ENCODE data around the gene SCRN1. TPM values are rescaled to one million over a fixed set of nuclear protein-coding genes. Genes with fewer than 3 reads are reported as not detected.

Gene SCRN1
- total RNA-seq, 1 donor from 2014 or later, result 36.1 TPM

DNA sequence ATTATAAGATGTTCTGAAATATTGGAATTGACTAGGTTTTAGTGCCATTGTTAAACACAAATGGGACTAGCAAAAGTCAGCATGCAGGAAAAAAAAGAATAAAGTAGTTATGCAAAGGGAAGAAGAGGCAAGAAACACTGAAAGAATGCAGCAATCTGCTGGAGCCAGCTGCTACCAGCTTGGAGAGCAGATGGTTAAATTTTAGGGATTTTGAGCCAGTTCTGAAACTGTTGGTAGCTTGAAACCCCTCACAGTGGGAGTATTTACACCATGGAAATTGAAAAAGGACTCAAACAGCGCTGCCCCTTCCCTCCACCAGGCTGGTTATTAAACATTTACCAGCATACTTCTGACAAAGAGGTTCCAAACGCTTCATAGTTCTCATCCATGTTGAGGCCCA lies 41.0 kb downstream of the SCRN1 start:
- Histone ChIP-seq H3K36me3 (peaks cover 12% of the 10 kb centered on the region), H3K4me1 (no peaks in the 10 kb centered on the region), H3K4me3 (no peak overlapping the region), H3K27ac (no peak overlapping the region), H3K27me3 (no peaks in the 10 kb centered on the region), H3K9me3 (no peaks in the 10 kb centered on the region)
- DNase-seq, result no peak
- intact Hi-C loops (cut with DNase I), result no loop called here
- no peak for ATAC-seq
- TF ChIP-seq, protein P1, sequence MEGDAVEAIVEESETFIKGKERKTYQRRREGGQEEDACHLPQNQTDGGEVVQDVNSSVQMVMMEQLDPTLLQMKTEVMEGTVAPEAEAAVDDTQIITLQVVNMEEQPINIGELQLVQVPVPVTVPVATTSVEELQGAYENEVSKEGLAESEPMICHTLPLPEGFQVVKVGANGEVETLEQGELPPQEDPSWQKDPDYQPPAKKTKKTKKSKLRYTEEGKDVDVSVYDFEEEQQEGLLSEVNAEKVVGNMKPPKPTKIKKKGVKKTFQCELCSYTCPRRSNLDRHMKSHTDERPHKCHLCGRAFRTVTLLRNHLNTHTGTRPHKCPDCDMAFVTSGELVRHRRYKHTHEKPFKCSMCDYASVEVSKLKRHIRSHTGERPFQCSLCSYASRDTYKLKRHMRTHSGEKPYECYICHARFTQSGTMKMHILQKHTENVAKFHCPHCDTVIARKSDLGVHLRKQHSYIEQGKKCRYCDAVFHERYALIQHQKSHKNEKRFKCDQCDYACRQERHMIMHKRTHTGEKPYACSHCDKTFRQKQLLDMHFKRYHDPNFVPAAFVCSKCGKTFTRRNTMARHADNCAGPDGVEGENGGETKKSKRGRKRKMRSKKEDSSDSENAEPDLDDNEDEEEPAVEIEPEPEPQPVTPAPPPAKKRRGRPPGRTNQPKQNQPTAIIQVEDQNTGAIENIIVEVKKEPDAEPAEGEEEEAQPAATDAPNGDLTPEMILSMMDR (IDR thresholded peaks at IDR 0.05), result no peak

- H3K4me1 ChIP-seq, result no peaks in the 10 kb centered on the region
- no peaks in the 10 kb centered on the region for H3K27me3 ChIP-seq
- H3K4me3 ChIP-seq, result no peak overlapping the region
- H3K27ac ChIP-seq, result no peak overlapping the region
- H3K36me3 ChIP-seq, result peaks cover 22% of the 10 kb centered on the region
- intact Hi-C loops (cut with DNase I), result no loop called here
- DNase-seq (no peak), ATAC-seq (peak; percentile 83)
- TF ChIP-seq, protein P1 (IDR thresholded peaks at IDR 0.05), result peak; percentile 50
- no peaks in the 10 kb centered on the region for H3K9me3 ChIP-seq
These were observed 43.0 kb downstream of the SCRN1 start for GRCh38 chr7:29946428-29947186.

DNA sequence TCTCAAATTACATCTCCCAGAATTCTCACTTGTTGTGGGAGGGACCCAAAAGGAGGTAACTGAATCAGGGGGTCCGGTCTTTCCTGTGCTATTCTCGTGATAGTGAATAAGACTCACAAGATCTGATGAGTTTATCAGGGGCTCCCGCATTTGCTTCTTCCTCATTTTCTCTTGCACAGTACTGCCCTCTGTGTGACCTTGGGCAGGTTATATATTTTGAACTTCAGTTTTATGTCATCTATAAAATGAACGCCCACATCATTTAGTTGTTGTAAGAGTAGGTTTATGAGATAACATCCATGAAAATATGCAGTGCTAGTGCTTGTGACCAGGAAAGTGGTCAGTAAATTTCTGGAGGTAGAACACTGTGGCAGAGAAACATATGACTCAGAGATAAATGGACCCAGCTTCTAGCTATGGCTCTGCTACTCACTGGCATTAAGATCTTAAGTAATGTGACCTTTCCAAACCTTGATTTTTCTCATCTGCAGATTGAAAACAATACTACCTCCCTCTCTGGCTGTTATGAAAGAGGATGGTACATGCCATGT lies 44.3 kb downstream of the SCRN1 start:
- TF ChIP-seq, protein P1 (IDR thresholded peaks at IDR 0.05), result no peak
- no peaks in the 10 kb centered on the region for H3K27me3 ChIP-seq
- DNase-seq (no peak), ATAC-seq (no peak)
- no peak overlapping the region for H3K4me3 ChIP-seq
- H3K36me3 ChIP-seq, result peaks cover 34% of the 10 kb centered on the region
- H3K9me3 ChIP-seq, result no peaks in the 10 kb centered on the region
- intact Hi-C loops (cut with DNase I), result no loop called here
- H3K4me1 ChIP-seq, result no peaks in the 10 kb centered on the region
- H3K27ac ChIP-seq, result no peak overlapping the region

DNA sequence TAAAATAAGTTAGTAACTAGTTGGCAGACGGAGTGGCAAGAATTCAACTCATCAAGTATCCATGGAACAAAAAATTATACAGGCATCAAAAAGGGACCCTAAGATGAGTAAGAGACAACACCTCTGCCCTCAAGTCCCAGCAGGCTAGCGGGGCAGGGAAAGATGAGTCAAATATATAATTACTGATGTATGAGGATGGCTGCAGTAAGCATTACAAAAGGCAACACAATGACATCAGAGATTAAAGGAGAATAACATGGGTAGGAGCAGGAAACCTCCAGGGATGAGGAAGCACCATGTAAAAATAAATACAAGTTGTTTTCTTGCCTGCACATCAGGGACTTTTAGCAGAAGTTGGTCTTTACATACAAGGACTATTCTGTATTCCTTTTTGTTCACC lies 49.4 kb downstream of the SCRN1 start:
- no peak overlapping the region for H3K4me3 ChIP-seq
- TF ChIP-seq, protein P1 (IDR thresholded peaks at IDR 0.05), result no peak
- no peaks in the 10 kb centered on the region for H3K4me1 ChIP-seq
- H3K36me3 ChIP-seq, result peaks cover 54% of the 10 kb centered on the region
- H3K27ac ChIP-seq, result no peak overlapping the region
- intact Hi-C loops (cut with DNase I), result no loop called here
- DNase-seq (no peak), ATAC-seq (no peak)
- H3K9me3 ChIP-seq, result no peaks in the 10 kb centered on the region
- no peaks in the 10 kb centered on the region for H3K27me3 ChIP-seq

GRCh38 chr7:29937132-29937531 lies 52.5 kb downstream of the SCRN1 start:
- Histone ChIP-seq H3K27me3 (no peaks in the 10 kb centered on the region), H3K9me3 (no peaks in the 10 kb centered on the region), H3K36me3 (peaks cover 38% of the 10 kb centered on the region), H3K27ac (no peak overlapping the region), H3K4me3 (no peak overlapping the region), H3K4me1 (no peaks in the 10 kb centered on the region)
- TF ChIP-seq, protein P1 (IDR thresholded peaks at IDR 0.05), result no peak
- ATAC-seq (no peak), DNase-seq (no peak)
- intact Hi-C loops (cut with DNase I), result no loop called here
